D721Med (cell line): ENCODE data around the gene UBASH3A.

Experiments
- DNase-seq: peaks from one replicate; pipeline ENCODE4 v3.0.0; 2011; ENCODE audit warnings: low spot score; ENCODE audit not compliant: insufficient read length
- FAIRE-seq: peaks from 2 replicates; lab custom pipeline; 2011; peaks lifted over from hg19 to GRCh38; lab: Jason Lieb, UNC
- TF ChIP-seq, protein P1 (sequence below): IDR thresholded peaks from 2 replicates; pipeline ENCODE4 v1.5.1; 2012; ENCODE audit warnings: mild to moderate bottlenecking, control low read depth; ENCODE audit not compliant: insufficient read depth; ENCODE audit errors: missing control alignments

Gene UBASH3A

DNA sequence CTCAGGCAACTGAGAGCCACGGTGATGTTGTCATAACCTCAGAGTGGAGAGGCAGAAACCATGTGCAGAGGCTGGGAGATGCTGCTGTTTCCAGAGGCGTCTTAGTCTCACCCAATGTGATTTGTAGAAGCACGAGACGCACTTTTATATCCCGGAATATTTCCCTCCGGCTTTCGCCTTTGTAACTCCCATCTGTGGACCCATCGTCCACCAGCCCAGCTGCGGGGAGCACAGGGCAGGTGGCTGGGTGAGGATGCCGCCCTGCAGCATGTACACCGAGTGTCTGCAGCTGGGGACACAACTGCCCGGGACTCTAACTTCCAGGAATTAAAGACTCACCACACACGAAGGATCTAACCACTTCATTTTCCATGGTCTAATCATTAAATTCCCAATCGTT, 43.5 kb downstream of the UBASH3A start:
- FAIRE-seq (no peak), DNase-seq (no peak)
- TF ChIP-seq, protein P1, sequence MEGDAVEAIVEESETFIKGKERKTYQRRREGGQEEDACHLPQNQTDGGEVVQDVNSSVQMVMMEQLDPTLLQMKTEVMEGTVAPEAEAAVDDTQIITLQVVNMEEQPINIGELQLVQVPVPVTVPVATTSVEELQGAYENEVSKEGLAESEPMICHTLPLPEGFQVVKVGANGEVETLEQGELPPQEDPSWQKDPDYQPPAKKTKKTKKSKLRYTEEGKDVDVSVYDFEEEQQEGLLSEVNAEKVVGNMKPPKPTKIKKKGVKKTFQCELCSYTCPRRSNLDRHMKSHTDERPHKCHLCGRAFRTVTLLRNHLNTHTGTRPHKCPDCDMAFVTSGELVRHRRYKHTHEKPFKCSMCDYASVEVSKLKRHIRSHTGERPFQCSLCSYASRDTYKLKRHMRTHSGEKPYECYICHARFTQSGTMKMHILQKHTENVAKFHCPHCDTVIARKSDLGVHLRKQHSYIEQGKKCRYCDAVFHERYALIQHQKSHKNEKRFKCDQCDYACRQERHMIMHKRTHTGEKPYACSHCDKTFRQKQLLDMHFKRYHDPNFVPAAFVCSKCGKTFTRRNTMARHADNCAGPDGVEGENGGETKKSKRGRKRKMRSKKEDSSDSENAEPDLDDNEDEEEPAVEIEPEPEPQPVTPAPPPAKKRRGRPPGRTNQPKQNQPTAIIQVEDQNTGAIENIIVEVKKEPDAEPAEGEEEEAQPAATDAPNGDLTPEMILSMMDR: no peak

DNA sequence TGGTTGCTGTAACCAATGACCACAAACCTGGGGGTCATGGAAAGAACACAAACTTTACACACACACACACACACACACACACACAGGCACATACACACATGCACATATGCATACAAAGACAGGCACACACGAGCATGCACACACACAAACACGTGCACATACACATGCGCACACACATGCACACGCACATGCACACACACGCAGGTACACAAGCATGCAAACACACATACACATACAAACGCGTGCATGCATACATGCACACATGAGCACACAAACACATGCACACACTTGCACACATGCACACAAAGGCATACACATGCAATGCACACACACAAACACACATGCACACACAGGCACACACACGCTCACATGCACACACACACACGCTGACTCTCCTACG, 44.0 kb downstream of the UBASH3A start:
- no peak for FAIRE-seq
- TF ChIP-seq, protein P1: no peak

DNA sequence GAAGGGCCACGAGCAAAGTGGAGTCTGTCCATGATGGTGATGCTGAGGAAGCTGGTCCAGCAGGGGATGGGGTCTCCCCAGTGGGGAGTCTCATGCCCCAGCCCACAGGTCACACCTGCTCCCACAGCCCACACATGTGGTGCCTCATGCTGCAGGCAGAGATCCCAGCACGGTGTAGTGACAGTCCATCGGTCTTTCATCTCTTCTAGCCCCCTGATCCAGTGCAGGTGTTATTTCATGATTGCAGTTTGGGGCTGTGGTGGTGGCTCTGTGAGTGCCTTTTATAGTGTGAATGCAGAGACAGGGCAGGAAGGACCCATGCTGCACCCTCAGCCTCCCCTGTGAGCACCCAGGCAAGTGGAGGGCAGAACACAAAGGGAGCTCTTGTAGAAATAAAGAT, 45.0 kb downstream of the UBASH3A start:
- DNase-seq (no peak), FAIRE-seq (no peak)
- TF ChIP-seq, protein P1: no peak

More for the DNA sequence above, 44.0 kb downstream of the UBASH3A start:
- DNase-seq: no peak

DNA sequence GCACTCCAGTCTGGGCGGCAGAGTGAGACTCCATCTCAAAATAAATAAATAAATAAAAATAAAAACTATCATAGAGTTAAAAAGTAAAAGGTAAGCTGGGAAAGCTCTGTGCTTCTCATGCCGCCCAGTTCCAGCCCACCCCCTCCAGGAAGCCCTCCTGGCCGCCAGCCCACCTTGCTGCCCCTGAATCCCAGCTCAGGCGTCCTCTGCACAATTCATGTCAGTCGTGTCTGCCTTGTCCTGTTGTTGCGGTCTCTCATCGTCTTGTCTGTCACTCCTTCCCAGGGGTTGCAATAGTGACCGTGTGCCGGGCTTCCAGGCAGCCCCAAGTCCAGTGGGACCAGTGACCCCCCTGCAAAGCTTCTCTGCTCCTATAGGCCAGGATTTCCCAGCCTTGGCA, 48.2 kb downstream of the UBASH3A start:
- TF ChIP-seq, protein P1: no peak
- FAIRE-seq: no peak
- no peak for DNase-seq

DNA sequence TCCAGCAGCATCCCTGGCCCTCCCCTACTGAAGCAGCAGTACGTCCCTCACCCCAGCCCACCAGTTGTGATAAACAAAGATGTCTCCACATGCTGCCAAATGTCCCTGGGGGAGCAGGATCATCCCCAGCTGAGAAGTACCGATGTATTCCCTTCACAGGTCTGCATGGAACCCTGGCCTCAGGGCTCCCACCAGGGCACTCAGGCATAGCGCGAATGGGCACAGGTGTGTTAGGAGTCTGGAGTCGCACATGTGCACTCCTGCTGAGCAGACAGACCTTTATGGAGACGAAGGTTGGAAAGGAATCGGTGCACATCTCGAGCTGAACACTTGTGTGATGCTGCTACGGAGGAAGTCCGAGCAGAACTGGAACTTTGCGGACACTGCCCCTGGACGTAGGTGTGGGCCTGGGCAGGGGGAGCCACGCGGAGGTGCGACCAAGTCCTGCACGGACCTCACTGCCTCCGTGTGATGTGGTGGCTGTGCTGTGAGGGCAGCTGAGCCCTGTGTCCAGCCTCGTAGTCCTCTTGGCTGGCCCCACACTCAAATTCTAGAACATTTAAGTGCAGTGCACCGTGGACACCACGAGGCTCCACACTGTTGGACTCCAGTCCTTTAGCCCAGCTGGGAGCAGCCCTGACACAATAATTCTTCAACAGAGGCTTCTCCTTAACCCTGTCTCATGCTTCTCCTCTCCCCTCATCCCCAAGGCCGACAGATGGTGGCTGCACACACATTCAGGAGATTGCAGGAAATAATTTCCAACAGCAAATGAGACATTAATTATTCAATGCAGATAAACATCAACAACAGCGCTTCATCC, 48.9 kb downstream of the UBASH3A start:
- DNase-seq (no peak), FAIRE-seq (no peak)
- TF ChIP-seq, protein P1: no peak

DNA sequence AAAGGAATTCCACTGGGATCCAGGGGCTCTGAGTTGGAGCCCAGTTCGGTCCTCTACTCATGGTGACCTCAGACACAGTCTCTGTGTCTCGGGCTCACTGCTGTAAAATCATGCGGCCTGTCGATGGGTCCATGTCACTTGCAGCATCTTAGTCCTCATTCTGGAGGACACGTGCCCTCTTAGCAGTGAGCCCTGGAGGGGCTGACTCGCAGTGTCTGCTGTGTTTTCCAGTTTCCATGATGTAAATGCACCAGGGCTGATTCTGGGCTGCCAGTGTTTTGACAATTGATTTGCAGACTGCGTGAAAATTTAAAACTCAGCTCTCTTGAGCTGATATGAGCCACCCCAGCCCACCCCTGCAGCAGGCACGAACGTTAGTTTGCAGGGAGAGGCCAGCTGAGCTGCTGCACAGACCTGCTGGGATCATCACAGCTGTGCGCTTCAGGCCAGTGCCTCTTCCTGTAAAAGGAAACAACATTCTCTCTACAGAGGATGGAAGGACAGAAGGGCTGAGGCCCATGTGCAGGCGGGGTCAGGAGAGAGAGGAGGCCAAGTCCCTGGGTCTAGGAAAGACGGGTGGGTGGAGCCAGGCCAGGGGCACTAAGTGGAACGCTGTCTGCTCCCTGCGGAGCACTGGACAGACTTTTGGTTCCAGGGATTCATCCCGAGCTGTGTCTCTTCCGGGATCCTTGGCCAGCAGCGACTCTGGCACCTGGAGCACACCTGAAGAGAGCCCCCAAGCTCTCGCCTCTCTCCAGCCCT, 49.7 kb downstream of the UBASH3A start:
- TF ChIP-seq, protein P1: no peak
- FAIRE-seq: no peak

DNA sequence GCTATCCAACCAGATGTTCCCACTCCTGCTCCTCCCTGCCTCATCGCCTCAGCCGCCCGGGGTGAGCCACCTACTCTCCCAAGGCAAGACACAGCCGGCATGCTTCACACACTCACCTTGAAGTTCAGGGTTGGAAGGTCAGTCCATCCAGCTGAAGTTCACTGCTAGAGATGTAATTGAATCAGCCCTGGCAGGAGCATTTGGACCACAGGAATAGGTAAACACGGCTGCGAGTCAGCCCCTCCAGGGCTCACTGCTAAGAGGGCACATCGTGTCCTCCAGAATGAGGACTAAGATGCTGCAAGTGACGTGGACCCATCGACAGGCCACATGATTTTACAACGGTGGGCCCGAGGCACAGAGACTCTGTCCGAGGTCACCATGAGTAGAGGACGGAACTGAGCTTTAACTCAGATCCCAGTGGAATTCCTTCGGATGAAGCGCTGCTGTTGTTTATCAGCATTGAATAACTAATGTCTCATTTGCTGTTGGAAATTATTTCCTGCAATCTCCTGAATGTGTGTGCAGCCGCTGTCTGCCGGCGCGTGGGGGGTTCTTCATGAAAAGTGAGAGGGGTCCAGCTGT, 50.4 kb downstream of the UBASH3A start:
- no peak for FAIRE-seq
- no peak for DNase-seq

More for the DNA sequence above, 49.7 kb downstream of the UBASH3A start:
- no peak for DNase-seq

More for the DNA sequence above, 50.4 kb downstream of the UBASH3A start:
- TF ChIP-seq, protein P1: no peak
